ENCODE results near the gene TOMM7. TPM values are rescaled to one million over a fixed set of nuclear protein-coding genes. Genes with fewer than 3 reads are reported as not detected.
"Not testable (repeated sequence)": the region's sequence is repeated elsewhere in the genome, so short reads cannot be mapped to it uniquely, and the experiment has no call there.

Gene TOMM7
- total and polyA plus RNA-seq, 8 donors = 126 to 316 (median 223) TPM

DNA sequence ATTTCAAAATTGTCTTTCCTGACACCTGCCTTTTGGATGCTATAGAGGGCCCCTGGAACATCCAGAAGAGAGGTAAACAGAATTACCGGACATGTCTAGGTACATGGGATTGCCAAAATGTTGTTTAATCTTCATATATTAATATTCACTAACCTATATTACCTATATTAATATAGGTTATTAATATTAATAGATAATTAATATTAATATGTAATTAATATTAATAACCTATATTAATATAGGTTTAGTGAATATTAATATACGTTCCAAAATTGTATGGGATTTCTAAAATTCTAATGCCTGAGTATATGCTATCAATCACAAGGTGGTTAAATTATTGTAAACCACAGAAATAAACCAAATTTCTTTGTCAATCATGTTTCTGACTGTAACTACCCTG is 17.4 kb downstream of the TOMM7 start:
- Histone ChIP-seq H3K27ac (no peak overlapping the region), H3K4me3 (no peak overlapping the region), H3K4me1 (peaks cover 0 to 8% (median 0%) of the 10 kb centered on the region in 3 donors), H3K9me3 (no peaks in the 10 kb centered on the region), H3K36me3 (no peaks in the 10 kb centered on the region), H3K27me3 (no peaks in the 10 kb centered on the region)
- WGBS, 2 donors = 79 to 84% methylated on average over 2 of the region's 2 CpGs
- no peak for FAIRE-seq
- DNase-seq = no peak
- intact Hi-C loops (cut with DNase I) = no loop called here
- TF ChIP-seq, protein P1, sequence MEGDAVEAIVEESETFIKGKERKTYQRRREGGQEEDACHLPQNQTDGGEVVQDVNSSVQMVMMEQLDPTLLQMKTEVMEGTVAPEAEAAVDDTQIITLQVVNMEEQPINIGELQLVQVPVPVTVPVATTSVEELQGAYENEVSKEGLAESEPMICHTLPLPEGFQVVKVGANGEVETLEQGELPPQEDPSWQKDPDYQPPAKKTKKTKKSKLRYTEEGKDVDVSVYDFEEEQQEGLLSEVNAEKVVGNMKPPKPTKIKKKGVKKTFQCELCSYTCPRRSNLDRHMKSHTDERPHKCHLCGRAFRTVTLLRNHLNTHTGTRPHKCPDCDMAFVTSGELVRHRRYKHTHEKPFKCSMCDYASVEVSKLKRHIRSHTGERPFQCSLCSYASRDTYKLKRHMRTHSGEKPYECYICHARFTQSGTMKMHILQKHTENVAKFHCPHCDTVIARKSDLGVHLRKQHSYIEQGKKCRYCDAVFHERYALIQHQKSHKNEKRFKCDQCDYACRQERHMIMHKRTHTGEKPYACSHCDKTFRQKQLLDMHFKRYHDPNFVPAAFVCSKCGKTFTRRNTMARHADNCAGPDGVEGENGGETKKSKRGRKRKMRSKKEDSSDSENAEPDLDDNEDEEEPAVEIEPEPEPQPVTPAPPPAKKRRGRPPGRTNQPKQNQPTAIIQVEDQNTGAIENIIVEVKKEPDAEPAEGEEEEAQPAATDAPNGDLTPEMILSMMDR (IDR thresholded peaks at IDR 0.05) = no peak
- ATAC-seq = no peak

- H3K4me3 ChIP-seq; intact Hi-C loops (cut with DNase I); DNase-seq; H3K36me3 ChIP-seq; H3K27me3 ChIP-seq; FAIRE-seq; H3K4me1 ChIP-seq; ATAC-seq; H3K9me3 ChIP-seq; H3K27ac ChIP-seq: not testable (repeated sequence)
- WGBS, 2 donors = 85 to 89% methylated on average over 4 of the region's 4 CpGs
Observed at GRCh38 chr7:22802831-22803230, 19.8 kb downstream of the TOMM7 start.

GRCh38 chr7:22802426-22802825 is 20.2 kb downstream of the TOMM7 start:
- no peak for FAIRE-seq
- no peak for ATAC-seq
- Histone ChIP-seq H3K27ac (no peak overlapping the region), H3K27me3 (no peaks in the 10 kb centered on the region), H3K4me1 (no peaks in the 10 kb centered on the region), H3K4me3 (no peak overlapping the region), H3K9me3 (no peaks in the 10 kb centered on the region), H3K36me3 (no peaks in the 10 kb centered on the region)
- DNase-seq = no peak
- intact Hi-C loops (cut with DNase I) = no loop called here
- TF ChIP-seq, protein P1 (IDR thresholded peaks at IDR 0.05) = no peak
- WGBS, 2 donors = 95% methylated on average over 4 of the region's 4 CpGs

DNA sequence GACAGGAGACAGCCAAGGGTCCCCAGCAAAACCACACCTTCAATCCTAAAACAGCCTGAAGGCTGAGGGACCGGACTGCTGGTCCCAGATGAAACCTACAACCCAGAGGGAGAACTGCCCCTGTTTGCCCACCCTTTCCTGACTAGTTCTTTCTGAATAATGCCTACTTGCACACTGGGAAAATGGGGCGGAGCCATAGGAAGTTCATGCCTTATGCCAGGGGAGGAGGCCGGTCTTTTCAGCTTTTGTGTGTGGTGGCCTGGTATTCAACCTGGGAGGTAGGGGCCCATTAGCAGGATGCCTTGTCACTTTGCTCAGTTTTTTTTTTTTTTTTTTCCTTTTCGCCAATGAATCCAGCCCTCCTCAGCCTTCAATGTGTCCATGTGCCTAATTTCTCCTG is 20.7 kb downstream of the TOMM7 start:
- WGBS, 2 donors = 90 to 96% methylated on average over 4 of the region's 4 CpGs
- FAIRE-seq = no peak
- TF ChIP-seq, protein P1 (IDR thresholded peaks at IDR 0.05) = no peak
- intact Hi-C loops (cut with DNase I) = no loop called here
- Histone ChIP-seq H3K36me3 (no peaks in the 10 kb centered on the region), H3K27me3 (no peaks in the 10 kb centered on the region), H3K9me3 (no peaks in the 10 kb centered on the region), H3K27ac (no peak overlapping the region), H3K4me1 (no peaks in the 10 kb centered on the region), H3K4me3 (no peak overlapping the region)
- DNase-seq = no peak
- no peak for ATAC-seq

GRCh38 chr7:22799633-22800032 is 23.0 kb downstream of the TOMM7 start:
- WGBS, 2 donors = 80% methylated on average over 2 of the region's 2 CpGs
- TF ChIP-seq, protein P1 (IDR thresholded peaks at IDR 0.05) = no peak
- intact Hi-C loops (cut with DNase I) = no loop called here
- no peak for ATAC-seq
- no peaks in the 10 kb centered on the region for H3K36me3 ChIP-seq
- H3K9me3 ChIP-seq = no peaks in the 10 kb centered on the region
- no peaks in the 10 kb centered on the region for H3K4me1 ChIP-seq
- H3K4me3 ChIP-seq = no peak overlapping the region
- no peak overlapping the region for H3K27ac ChIP-seq
- H3K27me3 ChIP-seq = no peaks in the 10 kb centered on the region
- FAIRE-seq = no peak
- DNase-seq = no peak

All from pancreas (tissue), 10 donors.